WTC11 (cell line): ENCODE measurements around the gene RANBP9. TPM values are rescaled to one million over a fixed set of nuclear protein-coding genes. Genes with fewer than 3 reads are reported as not detected.
A peak's percentile ranks its signal among the peaks of the same experiment; 100 is the strongest.

Experiments used
- AR ChIP-seq: fragments of 250-450 bp; sonication (Bioruptor Pico); IDR thresholded peaks from 2 replicates; pipeline ENCODE4 v1.9.0; 2021; ENCODE audit warnings: mild to moderate bottlenecking
- ARID4B ChIP-seq: sonication (generic); formaldehyde crosslinking; IDR thresholded peaks from 2 replicates; pipeline ENCODE4 v1.8.0; 2023; ENCODE audit warnings: missing genetic modification reagents, mild to moderate bottlenecking, borderline replicate concordance
- CREM ChIP-seq: sonication (generic); formaldehyde crosslinking; IDR thresholded peaks from 2 replicates; pipeline ENCODE4 v1.8.1; 2022; ENCODE audit warnings: mild to moderate bottlenecking, missing genetic modification reagents, moderate library complexity
- E2F4 ChIP-seq: sonication (generic); formaldehyde crosslinking; IDR thresholded peaks from 2 replicates; pipeline ENCODE4 v1.8.1; 2022; ENCODE audit warnings: low read depth, mild to moderate bottlenecking, moderate library complexity, missing genetic modification reagents, borderline replicate concordance
- E2F5 ChIP-seq: sonication (generic); formaldehyde crosslinking; IDR thresholded peaks from 2 replicates; pipeline ENCODE4 v1.8.1; 2022; ENCODE audit warnings: mild to moderate bottlenecking, moderate library complexity, missing genetic modification reagents
- ELF4 ChIP-seq: sonication (generic); formaldehyde crosslinking; IDR thresholded peaks from 2 replicates; pipeline ENCODE4 v1.8.1; 2022; ENCODE audit warnings: low read depth, mild to moderate bottlenecking, moderate library complexity, missing genetic modification reagents
- ETV6 ChIP-seq: sonication (generic); formaldehyde crosslinking; IDR thresholded peaks from 2 replicates; pipeline ENCODE4 v1.8.1; 2022; ENCODE audit warnings: mild to moderate bottlenecking, missing genetic modification reagents
- FOXJ3 ChIP-seq: sonication (generic); formaldehyde crosslinking; IDR thresholded peaks from 2 replicates; pipeline ENCODE4 v1.9.0; 2021; ENCODE audit warnings: missing genetic modification reagents, mild to moderate bottlenecking, borderline replicate concordance
- MXD4 ChIP-seq: fragments of 250-450 bp; sonication (Bioruptor Pico); IDR thresholded peaks from 2 replicates; pipeline ENCODE4 v1.8.0; 2021; ENCODE audit warnings: mild to moderate bottlenecking, moderate library complexity, borderline replicate concordance
- MYBL2 ChIP-seq: sonication (generic); formaldehyde crosslinking; IDR thresholded peaks from 2 replicates; pipeline ENCODE4 v1.8.1; 2023; ENCODE audit warnings: mild to moderate bottlenecking, moderate library complexity, missing genetic modification reagents
- NFYB ChIP-seq: sonication (generic); formaldehyde crosslinking; conservative IDR thresholded peaks from 2 replicates; pipeline ENCODE4 v1.8.0; 2022; ENCODE audit warnings: low read depth, missing genetic modification reagents
- PREB ChIP-seq: sonication (generic); formaldehyde crosslinking; IDR thresholded peaks from 2 replicates; pipeline ENCODE4 v1.8.1; 2022; ENCODE audit warnings: mild to moderate bottlenecking, missing genetic modification reagents, moderate library complexity, borderline replicate concordance
- SMAD4 ChIP-seq: sonication (generic); formaldehyde crosslinking; IDR thresholded peaks from 2 replicates; pipeline ENCODE4 v1.8.0; 2022; ENCODE audit warnings: mild to moderate bottlenecking, missing genetic modification reagents
- TEAD4 ChIP-seq: sonication (generic); formaldehyde crosslinking; IDR thresholded peaks from 2 replicates; pipeline ENCODE4 v1.8.0; 2022; ENCODE audit warnings: mild to moderate bottlenecking, missing genetic modification reagents
- USF2 ChIP-seq: sonication (generic); formaldehyde crosslinking; IDR thresholded peaks from 2 replicates; pipeline ENCODE4 v1.8.1; 2023; ENCODE audit warnings: mild to moderate bottlenecking, missing genetic modification reagents, moderate library complexity
- ZBTB43 ChIP-seq: sonication (generic); formaldehyde crosslinking; IDR thresholded peaks from 2 replicates; pipeline ENCODE4 v1.8.1; 2023; ENCODE audit warnings: mild to moderate bottlenecking, missing genetic modification reagents
- ZNF121 ChIP-seq: sonication (generic); formaldehyde crosslinking; IDR thresholded peaks from 2 replicates; pipeline ENCODE4 v1.8.0; 2023; ENCODE audit warnings: missing genetic modification reagents
- ZNF671 ChIP-seq: fragments of 250-450 bp; sonication (Bioruptor Pico); IDR thresholded peaks from 2 replicates; pipeline ENCODE4 v1.8.0; 2021; ENCODE audit warnings: mild to moderate bottlenecking
- total RNA-seq: library from RNA; stranded (reverse); gene quantifications from 3 replicates; pipeline ENCODE4 v1.2.3, GENCODE V29; 2021
- TF ChIP-seq, protein P1 (sequence below): sonication (generic); formaldehyde crosslinking; conservative IDR thresholded peaks from 2 replicates; pipeline ENCODE4 v1.8.1; 2023; ENCODE audit warnings: mild to moderate bottlenecking, low read depth, missing genetic modification reagents, moderate library complexity
- TF ChIP-seq, protein P2 (sequence below): fragments of 250-450 bp; sonication (Bioruptor Pico); IDR thresholded peaks from 2 replicates; pipeline ENCODE4 v1.9.0; 2021; ENCODE audit warnings: mild to moderate bottlenecking

The RANBP9 gene
- total RNA-seq, 1 experiment from 2014 or later, result 33.4 TPM

- TF ChIP-seq, protein P1, sequence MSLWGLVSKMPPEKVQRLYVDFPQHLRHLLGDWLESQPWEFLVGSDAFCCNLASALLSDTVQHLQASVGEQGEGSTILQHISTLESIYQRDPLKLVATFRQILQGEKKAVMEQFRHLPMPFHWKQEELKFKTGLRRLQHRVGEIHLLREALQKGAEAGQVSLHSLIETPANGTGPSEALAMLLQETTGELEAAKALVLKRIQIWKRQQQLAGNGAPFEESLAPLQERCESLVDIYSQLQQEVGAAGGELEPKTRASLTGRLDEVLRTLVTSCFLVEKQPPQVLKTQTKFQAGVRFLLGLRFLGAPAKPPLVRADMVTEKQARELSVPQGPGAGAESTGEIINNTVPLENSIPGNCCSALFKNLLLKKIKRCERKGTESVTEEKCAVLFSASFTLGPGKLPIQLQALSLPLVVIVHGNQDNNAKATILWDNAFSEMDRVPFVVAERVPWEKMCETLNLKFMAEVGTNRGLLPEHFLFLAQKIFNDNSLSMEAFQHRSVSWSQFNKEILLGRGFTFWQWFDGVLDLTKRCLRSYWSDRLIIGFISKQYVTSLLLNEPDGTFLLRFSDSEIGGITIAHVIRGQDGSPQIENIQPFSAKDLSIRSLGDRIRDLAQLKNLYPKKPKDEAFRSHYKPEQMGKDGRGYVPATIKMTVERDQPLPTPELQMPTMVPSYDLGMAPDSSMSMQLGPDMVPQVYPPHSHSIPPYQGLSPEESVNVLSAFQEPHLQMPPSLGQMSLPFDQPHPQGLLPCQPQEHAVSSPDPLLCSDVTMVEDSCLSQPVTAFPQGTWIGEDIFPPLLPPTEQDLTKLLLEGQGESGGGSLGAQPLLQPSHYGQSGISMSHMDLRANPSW, result no peak
- TF ChIP-seq FOXJ3 (CRISPR knock-in tag) (no peak), ZNF671 (no peak), ARID4B (CRISPR knock-in tag) (peak; percentile 54; the same call in 1 of the 2 replicates), ZNF121 (no peak), MYBL2 (CRISPR knock-in tag) (peak; percentile 26; the same call in 1 of the 2 replicates), ETV6 (CRISPR knock-in tag) (no peak; the same call in 1 of the 2 replicates), PREB (no peak), MXD4 (CRISPR knock-in tag) (no peak), AR (CRISPR knock-in tag) (no peak), E2F5 (CRISPR knock-in tag) (no peak; the same call in 1 of the 2 replicates), TEAD4 (no peak), NFYB (CRISPR knock-in tag) (no peak; the same call in 1 of the 2 replicates), E2F4 (no peak), USF2 (CRISPR knock-in tag) (no peak), CREM (0 out of 2 replicates have a peak, but pooled peaks have one; percentile 24), ZBTB43 (CRISPR knock-in tag) (peak; percentile 72; the same call in 1 of the 2 replicates), ELF4 (CRISPR knock-in tag) (no peak), SMAD4 (no peak)
- TF ChIP-seq, protein P2, sequence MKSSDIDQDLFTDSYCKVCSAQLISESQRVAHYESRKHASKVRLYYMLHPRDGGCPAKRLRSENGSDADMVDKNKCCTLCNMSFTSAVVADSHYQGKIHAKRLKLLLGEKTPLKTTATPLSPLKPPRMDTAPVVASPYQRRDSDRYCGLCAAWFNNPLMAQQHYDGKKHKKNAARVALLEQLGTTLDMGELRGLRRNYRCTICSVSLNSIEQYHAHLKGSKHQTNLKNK (CRISPR knock-in tag), result no peak
Observed at GRCh38 chr6:13574571-13575376, 136.9 kb downstream of the RANBP9 start, which contains the start of gene SIRT5 (continued).
